Neuronal stem cell (in vitro differentiated cells): ENCODE data around the gene PPDPF.
A peak's percentile ranks its signal among the peaks of the same experiment; 100 is the strongest.

Experiments
- DNase-seq: peaks from one replicate; pipeline ENCODE4 v3.0.0-alpha.2; 2013; ENCODE audit warnings: low spot score
- H2AFZ ChIP-seq: one replicate; pipeline ENCODE4 v1.6.1; 2013; ENCODE audit warnings: mild to moderate bottlenecking, low read length, inconsistent platforms
- H2AK5ac ChIP-seq: 2 replicates; pipeline ENCODE4 v1.6.1; 2013; ENCODE audit warnings: low read depth, mild to moderate bottlenecking, inconsistent platforms, low read length, moderate library complexity, mixed read lengths
- H2BK120ac ChIP-seq: 2 replicates; pipeline ENCODE4 v1.6.1; 2013; ENCODE audit warnings: low read depth, mild to moderate bottlenecking, inconsistent platforms, low read length, moderate library complexity, mixed read lengths
- H2BK12ac ChIP-seq: one replicate; pipeline ENCODE4 v1.6.1; 2013; ENCODE audit warnings: low read length, inconsistent platforms
- H2BK15ac ChIP-seq: 2 replicates; pipeline ENCODE4 v1.6.1; 2013; ENCODE audit warnings: mild to moderate bottlenecking, low read length, inconsistent platforms, mixed read lengths
- H2BK5ac ChIP-seq: one replicate; pipeline ENCODE4 v1.6.1; 2013; ENCODE audit warnings: inconsistent platforms, mild to moderate bottlenecking, low read length, moderate library complexity
- H3K14ac ChIP-seq: one replicate; pipeline ENCODE4 v1.6.1; 2013; ENCODE audit warnings: low read length, inconsistent platforms
- H3K18ac ChIP-seq: 2 replicates; pipeline ENCODE4 v1.6.1; 2013; ENCODE audit warnings: low read length, inconsistent platforms
- H3K23ac ChIP-seq: 2 replicates; pipeline ENCODE4 v1.6.1; 2013; ENCODE audit warnings: low read depth, mild to moderate bottlenecking, mixed read lengths, low read length, inconsistent platforms; ENCODE audit not compliant: poor library complexity
- H3K27ac ChIP-seq: replicated peaks from 3 replicates; pipeline ENCODE4 v1.5.1; 2013; ENCODE audit warnings: low read length, inconsistent platforms
- H3K27me3 ChIP-seq, 3 experiments: 2 replicates each; pipeline ENCODE4 v1.6.1; 2013; ENCODE audit warnings: low read length in 3 of 3, mild to moderate bottlenecking in 2 of 3, inconsistent platforms in 1 of 3, low read depth in 1 of 3, mixed read lengths in 1 of 3, moderate library complexity in 1 of 3; ENCODE audit not compliant: control insufficient read depth in 3 of 3, insufficient read depth in 3 of 3
- H3K36me3 ChIP-seq, 2 donors: replicated peaks in 1 of 2; 2 replicates each; pipeline ENCODE4 v1.6.1; 2013; ENCODE audit warnings: low read length in 2 of 2; ENCODE audit not compliant: control insufficient read depth in 2 of 2, insufficient read depth in 2 of 2
- H3K4ac ChIP-seq: 2 replicates; pipeline ENCODE4 v1.6.1; 2013; ENCODE audit warnings: inconsistent platforms, mild to moderate bottlenecking, low read length, moderate library complexity
- H3K4me1 ChIP-seq, 2 donors: 1 replicate in 1 of 2; 2 replicates in 1 of 2; pipeline ENCODE4 v1.6.1; 2013; ENCODE audit warnings: low read length in 2 of 2, low read depth in 1 of 2; ENCODE audit not compliant: control insufficient read depth in 2 of 2, insufficient read depth in 1 of 2
- H3K4me2 ChIP-seq: one replicate; pipeline ENCODE4 v1.6.1; 2013; ENCODE audit warnings: mild to moderate bottlenecking, low read length, inconsistent platforms; ENCODE audit not compliant: insufficient read depth, poor library complexity, severe bottlenecking
- H3K4me3 ChIP-seq, 2 donors: 2 replicates each; pipeline ENCODE4 v1.5.1; 2013; ENCODE audit warnings: low read length in 2 of 2, mild to moderate bottlenecking in 2 of 2, inconsistent platforms in 1 of 2, moderate library complexity in 1 of 2
- H3K79me1 ChIP-seq: one replicate; pipeline ENCODE4 v1.6.1; 2013; ENCODE audit warnings: low read depth, mild to moderate bottlenecking, inconsistent platforms, low read length, moderate library complexity
- H3K9ac ChIP-seq: one replicate; pipeline ENCODE4 v1.6.1; 2013; ENCODE audit warnings: mild to moderate bottlenecking, low read depth, low read length, inconsistent platforms; ENCODE audit not compliant: poor library complexity
- H3K9me3 ChIP-seq, 2 donors: replicated peaks in 1 of 2; 2 replicates each; pipeline versions ENCODE3 to v1.6.1; 2013; ENCODE audit warnings: low read length in 2 of 2, mild to moderate bottlenecking in 2 of 2, inconsistent platforms in 1 of 2, low read depth in 1 of 2, mixed read lengths in 1 of 2, moderate library complexity in 1 of 2; ENCODE audit not compliant: control insufficient read depth in 2 of 2, insufficient read depth in 1 of 2
- H4K8ac ChIP-seq: one replicate; pipeline ENCODE4 v1.6.1; 2013; ENCODE audit warnings: low read depth, mild to moderate bottlenecking, inconsistent platforms, low read length, moderate library complexity
- H4K91ac ChIP-seq: one replicate; pipeline ENCODE4 v1.6.1; 2013; ENCODE audit warnings: low read length, low read depth, mild to moderate bottlenecking, inconsistent platforms; ENCODE audit not compliant: poor library complexity
- WGBS, 2 donors: extraction: QIAGEN DNeasy Blood & Tissue Kit; methylation state at CpG; one replicate each; pipeline ENCODE4 v1.1.7; 2013; ENCODE audit warnings: missing lambda C conversion rate in 2 of 2, mixed read lengths in 1 of 2; ENCODE audit not compliant: insufficient read length in 2 of 2, insufficient replicate concordance in 1 of 2; ENCODE audit errors: extremely low coverage in 2 of 2; 5-methylcytosine and 5-hydroxymethylcytosine counted together

PPDPF gene

GRCh38 chr20:63518946-63519667, 1.5 kb upstream of the PPDPF start:
- Histone ChIP-seq H2AFZ (peak overlapping the region; percentile 91), H3K4me3 (peak overlapping the region; percentile 86 to 99), H3K9ac (peak overlapping the region; percentile 90), H2BK15ac (peak overlapping the region; percentile 97), H3K27me3 (peaks cover 0 to 3% (median 0%) of the 10 kb centered on the region in 3 experiments), H2BK120ac (peak overlapping the region; percentile 81), H3K14ac (peak overlapping the region; percentile 90), H2BK5ac (peak overlapping the region; percentile 84), H3K79me1 (peaks cover 22% of the 10 kb centered on the region), H3K18ac (peak overlapping the region; percentile 97), H2BK12ac (peak overlapping the region; percentile 90), H3K9me3 (peaks cover 12 to 20% of the 10 kb centered on the region in 2 donors), H4K8ac (no peak overlapping the region), H3K4ac (peak overlapping the region; percentile 93), H4K91ac (no peak overlapping the region), H3K23ac (peak overlapping the region; percentile 98), H3K4me1 (peaks cover 13 to 14% of the 10 kb centered on the region in 2 donors), H3K4me2 (peak overlapping the region; percentile 96), H3K36me3 (peaks cover 19 to 50% of the 10 kb centered on the region in 2 donors), H2AK5ac (peak overlapping the region; percentile 99), H3K27ac (no peak overlapping the region)
- DNase-seq, result no peak
- WGBS, 2 donors, result no CpG with 5 or more reads among the region's 32 CpGs

GRCh38 chr20:63519668-63520503, 679 bp upstream of the PPDPF start:
- Histone ChIP-seq H3K23ac (peak overlapping the region; percentile 98), H3K36me3 (peaks cover 19 to 50% of the 10 kb centered on the region in 2 donors), H2AK5ac (peak overlapping the region; percentile 99), H3K9me3 (peaks cover 12 to 20% of the 10 kb centered on the region in 2 donors), H3K9ac (peak overlapping the region; percentile 90), H3K4ac (peak overlapping the region; percentile 93), H2BK5ac (peak overlapping the region; percentile 96), H3K4me1 (peaks cover 13 to 15% of the 10 kb centered on the region in 2 donors), H3K27me3 (peaks cover 0 to 3% (median 0%) of the 10 kb centered on the region in 3 experiments), H3K18ac (peak overlapping the region; percentile 97), H2BK15ac (peak overlapping the region; percentile 97), H4K91ac (no peak overlapping the region), H2AFZ (peak overlapping the region; percentile 91), H4K8ac (no peak overlapping the region), H3K79me1 (peaks cover 22% of the 10 kb centered on the region), H3K4me3 (peak overlapping the region; percentile 86 to 99), H2BK120ac (peak overlapping the region; percentile 81), H3K4me2 (peak overlapping the region; percentile 96), H3K14ac (peak overlapping the region; percentile 90), H3K27ac (peak overlapping the region; percentile 85), H2BK12ac (peak overlapping the region; percentile 90)
- no peak for DNase-seq
- WGBS, 2 donors, result no CpG with 5 or more reads among the region's 72 CpGs

GRCh38 chr20:63520934-63521601, 503 bp downstream of the PPDPF start:
- Histone ChIP-seq H3K4me2 (peak overlapping the region; percentile 96), H3K4me1 (peaks cover 13 to 15% of the 10 kb centered on the region in 2 donors), H2AK5ac (peak overlapping the region; percentile 97), H4K8ac (peak overlapping the region; percentile 43), H3K27ac (peak overlapping the region; percentile 67), H2BK5ac (no peak overlapping the region), H3K9me3 (peaks cover 12 to 20% of the 10 kb centered on the region in 2 donors), H3K18ac (peak overlapping the region; percentile 99), H2BK120ac (no peak overlapping the region), H3K36me3 (peaks cover 19 to 50% of the 10 kb centered on the region in 2 donors), H3K4ac (peak overlapping the region; percentile 84), H3K27me3 (peaks cover 0 to 3% (median 0%) of the 10 kb centered on the region in 3 experiments), H3K4me3 (peak overlapping the region; percentile 92 to 99), H3K23ac (peak overlapping the region; percentile 98), H3K9ac (peak overlapping the region; percentile 98), H2AFZ (peak overlapping the region; percentile 91), H2BK12ac (peak overlapping the region; percentile 58), H3K79me1 (peaks cover 22% of the 10 kb centered on the region), H2BK15ac (peak overlapping the region; percentile 67), H4K91ac (peak overlapping the region; percentile 99), H3K14ac (peak overlapping the region; percentile 90)
- no CpG with 5 or more reads among the region's 68 CpGs for WGBS, 2 donors
- DNase-seq, result peak; percentile 70
